ENCODE results near the gene GOLIM4.

GOLIM4 gene

GRCh38 chr3:168094877-168095610, 680 bp downstream of the GOLIM4 start:
- TF ChIP-seq, protein P1, sequence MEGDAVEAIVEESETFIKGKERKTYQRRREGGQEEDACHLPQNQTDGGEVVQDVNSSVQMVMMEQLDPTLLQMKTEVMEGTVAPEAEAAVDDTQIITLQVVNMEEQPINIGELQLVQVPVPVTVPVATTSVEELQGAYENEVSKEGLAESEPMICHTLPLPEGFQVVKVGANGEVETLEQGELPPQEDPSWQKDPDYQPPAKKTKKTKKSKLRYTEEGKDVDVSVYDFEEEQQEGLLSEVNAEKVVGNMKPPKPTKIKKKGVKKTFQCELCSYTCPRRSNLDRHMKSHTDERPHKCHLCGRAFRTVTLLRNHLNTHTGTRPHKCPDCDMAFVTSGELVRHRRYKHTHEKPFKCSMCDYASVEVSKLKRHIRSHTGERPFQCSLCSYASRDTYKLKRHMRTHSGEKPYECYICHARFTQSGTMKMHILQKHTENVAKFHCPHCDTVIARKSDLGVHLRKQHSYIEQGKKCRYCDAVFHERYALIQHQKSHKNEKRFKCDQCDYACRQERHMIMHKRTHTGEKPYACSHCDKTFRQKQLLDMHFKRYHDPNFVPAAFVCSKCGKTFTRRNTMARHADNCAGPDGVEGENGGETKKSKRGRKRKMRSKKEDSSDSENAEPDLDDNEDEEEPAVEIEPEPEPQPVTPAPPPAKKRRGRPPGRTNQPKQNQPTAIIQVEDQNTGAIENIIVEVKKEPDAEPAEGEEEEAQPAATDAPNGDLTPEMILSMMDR (IDR thresholded peaks at IDR 0.05; ENCODE audit: extremely low read depth, missing control alignments) = no peak
- DNase-seq (ENCODE audit: low spot score) = peak; percentile 73

GRCh38 chr3:168094580-168094876, 1.2 kb downstream of the GOLIM4 start:
- DNase-seq (ENCODE audit: low spot score) = no peak
- TF ChIP-seq, protein P1 (IDR thresholded peaks at IDR 0.05; ENCODE audit: extremely low read depth, missing control alignments) = no peak

- no peak for DNase-seq (ENCODE audit: low spot score)
- TF ChIP-seq, protein P1 (IDR thresholded peaks at IDR 0.05; ENCODE audit: extremely low read depth, missing control alignments) = no peak
Measured at GRCh38 chr3:168093790-168094189, 1.9 kb downstream of the GOLIM4 start.

DNA sequence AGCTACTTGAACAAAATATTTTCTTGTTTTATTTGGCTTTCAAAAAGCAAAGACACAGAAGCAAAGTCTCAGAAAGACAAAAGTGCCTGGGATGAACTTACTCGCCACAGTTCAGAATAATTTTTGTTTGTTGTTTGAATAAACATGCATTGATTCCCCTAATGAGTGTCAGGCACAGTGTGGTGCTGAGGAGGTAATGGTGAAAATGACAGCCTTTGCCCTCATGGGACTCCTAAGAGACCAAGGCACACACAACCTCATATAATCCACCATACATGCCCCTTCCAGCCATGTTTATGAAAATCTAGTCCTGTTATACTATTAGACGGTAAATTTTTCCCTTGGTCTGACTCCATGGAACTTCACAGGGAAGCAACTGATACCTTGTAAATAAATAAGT, 2.5 kb downstream of the GOLIM4 start:
- TF ChIP-seq, protein P1 (IDR thresholded peaks at IDR 0.05; ENCODE audit: extremely low read depth, missing control alignments) = no peak
- no peak for DNase-seq (ENCODE audit: low spot score)

DNA sequence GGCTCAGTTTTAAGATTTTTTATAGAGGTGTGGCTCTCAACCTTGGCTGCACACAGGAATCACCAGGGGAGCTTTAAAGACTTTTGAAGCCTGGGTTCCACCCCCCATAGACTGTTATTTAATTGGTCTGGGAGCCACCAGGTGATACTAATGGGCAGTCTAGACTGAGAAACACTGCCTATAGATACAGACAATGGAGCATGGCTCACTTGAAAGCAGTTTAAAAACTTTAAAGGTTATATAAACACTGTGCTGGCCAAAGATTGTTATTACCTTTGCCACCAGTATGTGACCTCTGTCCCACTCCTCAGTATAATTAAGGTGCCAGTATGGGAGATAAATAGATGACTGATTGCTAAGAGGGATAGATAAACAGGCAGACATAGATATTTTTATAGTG, 3.8 kb downstream of the GOLIM4 start:
- TF ChIP-seq, protein P1 (IDR thresholded peaks at IDR 0.05; ENCODE audit: extremely low read depth, missing control alignments) = no peak
- DNase-seq (ENCODE audit: low spot score) = no peak

- TF ChIP-seq, protein P1 (IDR thresholded peaks at IDR 0.05; ENCODE audit: extremely low read depth, missing control alignments) = no peak
- no peak for DNase-seq (ENCODE audit: low spot score)
Measured at GRCh38 chr3:168091302-168091858, 4.3 kb downstream of the GOLIM4 start.

DNA sequence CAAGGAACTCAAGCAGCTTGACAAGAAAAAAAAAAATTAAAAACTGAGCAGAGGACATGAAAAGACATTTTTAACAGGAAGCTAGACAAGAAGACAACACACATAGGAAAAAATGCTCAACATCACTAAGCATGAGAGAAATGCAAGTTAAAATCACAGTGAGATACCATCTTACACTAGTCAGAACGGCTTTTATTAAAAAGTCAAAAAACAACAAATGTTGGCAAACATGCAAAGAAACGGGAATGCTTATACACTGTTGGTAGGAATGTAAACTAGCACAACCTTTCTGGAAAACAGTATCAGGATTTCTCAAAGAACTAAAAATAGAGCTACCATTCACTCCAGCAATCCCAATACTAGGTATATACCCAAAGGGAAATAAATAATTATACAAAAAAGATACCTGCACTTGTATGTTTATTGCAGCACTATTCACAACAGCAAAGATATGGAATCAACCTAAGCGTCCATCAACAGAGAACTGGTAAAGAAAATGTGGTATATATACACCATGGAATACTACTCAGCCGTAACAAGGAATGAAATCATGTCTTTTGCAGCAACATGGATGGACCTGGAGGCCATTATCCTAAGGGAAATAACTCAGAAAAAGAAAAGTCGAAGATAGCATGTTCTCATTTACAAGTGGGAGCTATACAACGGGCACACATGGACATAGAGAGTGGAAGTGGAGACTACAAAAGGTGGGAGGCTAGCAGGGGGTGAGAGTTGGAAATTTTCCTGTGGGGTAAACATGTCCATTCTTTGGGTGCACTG, 5.2 kb downstream of the GOLIM4 start:
- no peak for DNase-seq (ENCODE audit: low spot score)
- TF ChIP-seq, protein P1 (IDR thresholded peaks at IDR 0.05; ENCODE audit: extremely low read depth, missing control alignments) = no peak
